Right lung (tissue), 5 donors: ENCODE data around the gene NOP53. TPM values are rescaled to one million over a fixed set of nuclear protein-coding genes. Genes with fewer than 3 reads are reported as not detected.
"Not testable (repeated sequence)": the region's sequence is repeated elsewhere in the genome, so short reads cannot be mapped to it uniquely, and the experiment has no call there.

ENCODE experiments used
- DNase-seq, 2 donors: peaks; one replicate each; pipeline ENCODE4 v3.0.0-alpha.2; 2013
- polyA plus RNA-seq, 5 donors: library from polyadenylated mRNA; unstranded; fragments of 120-200 nt; gene quantifications; one replicate each; pipeline versions ENCODE4 v1.2.1 to v1.2.3, GENCODE V29; 2013; ENCODE audit warnings: inconsistent platforms in 1 of 5, low replicate concordance in 1 of 5; ENCODE audit not compliant: insufficient read length in 5 of 5, insufficient read depth in 1 of 5

Gene NOP53
- polyA plus RNA-seq, 5 donors = 393 to 541 (median 463) TPM

GRCh38 chr19:47750752-47751151, 5.4 kb downstream of the NOP53 start:
- no peak for DNase-seq

GRCh38 chr19:47752440-47753211, 7.3 kb downstream of the NOP53 start:
- no peak for DNase-seq

- DNase-seq = no peak
Observed at GRCh38 chr19:47754206-47755064, 9.1 kb downstream of the NOP53 start.

- no peak for DNase-seq
Observed at GRCh38 chr19:47755065-47755761, 9.9 kb downstream of the NOP53 start.

DNA sequence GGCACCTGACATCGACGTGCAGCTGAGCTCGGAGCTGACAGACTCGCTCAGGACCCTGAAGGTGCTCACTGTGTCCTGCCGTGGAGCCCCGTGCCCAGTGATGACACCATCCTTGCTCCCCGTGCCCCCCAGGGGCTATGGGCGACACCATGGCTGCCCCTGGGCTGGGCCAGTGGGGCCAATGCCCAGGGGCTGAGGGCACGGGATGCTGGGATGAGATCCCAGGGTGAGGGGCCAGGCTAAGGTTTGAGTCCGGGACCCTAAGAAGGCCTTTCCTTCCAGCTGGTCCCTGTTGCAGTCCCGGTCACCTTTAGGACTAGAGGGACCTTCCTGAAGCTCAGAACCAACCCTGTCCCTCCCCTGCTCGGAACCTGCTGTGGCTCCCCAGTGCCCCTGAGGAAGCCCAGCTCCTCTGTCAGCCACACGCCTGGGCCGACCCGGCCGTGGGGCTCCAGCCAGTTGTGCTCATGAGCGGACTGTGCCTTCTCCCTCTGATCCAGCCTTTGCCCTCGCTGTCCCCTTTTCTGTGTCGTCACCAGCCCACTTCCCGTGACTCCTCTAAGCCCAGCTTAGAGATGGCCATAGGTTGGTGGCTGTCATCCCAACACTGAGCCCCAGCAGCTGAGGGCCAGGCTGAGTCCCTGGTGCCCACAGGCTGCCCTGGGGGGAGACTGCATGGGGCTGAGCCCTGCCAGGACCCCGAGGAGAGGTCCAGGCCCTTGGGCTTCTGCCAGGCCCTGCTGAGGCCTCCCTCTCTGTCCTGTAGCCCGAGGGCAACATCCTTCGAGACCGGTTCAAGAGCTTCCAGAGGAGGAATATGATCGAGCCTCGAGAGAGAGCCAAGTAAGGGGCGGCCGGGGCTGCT, 10.6 kb downstream of the NOP53 start:
- DNase-seq = no peak

GRCh38 chr19:47756627-47756929, 11.2 kb downstream of the NOP53 start:
- no peak for DNase-seq

DNA sequence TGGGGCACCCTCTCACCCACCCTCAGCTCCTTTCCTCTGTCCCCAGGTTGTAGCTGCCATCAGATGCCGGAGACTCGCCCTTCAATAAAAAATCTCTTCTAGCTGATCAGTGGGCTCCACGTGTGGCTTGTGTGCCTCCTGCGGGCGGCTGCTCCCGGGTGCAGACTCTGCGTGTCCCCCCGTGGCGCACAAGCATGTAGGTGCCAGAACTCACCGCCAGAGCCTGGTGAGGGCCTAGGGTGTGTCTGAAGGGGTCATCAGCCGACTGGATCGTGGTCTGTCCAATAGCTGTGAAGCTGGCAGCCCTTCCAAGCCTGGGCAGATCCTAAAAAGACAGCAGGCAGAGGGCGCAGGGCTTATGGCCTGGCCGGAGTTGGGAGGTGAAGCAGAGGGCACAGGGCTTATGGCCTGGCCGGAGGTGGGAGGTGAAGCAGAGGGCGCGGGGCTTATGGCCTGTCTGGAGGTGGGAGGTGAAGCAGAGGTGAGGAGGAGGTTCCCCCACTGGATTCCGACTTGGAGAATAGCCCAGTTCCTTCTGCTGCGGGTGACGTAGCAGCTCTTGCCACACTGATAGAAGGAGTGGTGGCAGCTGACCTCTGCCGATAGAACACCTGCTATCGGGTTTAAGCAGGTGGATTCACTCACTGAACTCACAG, 11.7 kb downstream of the NOP53 start:
- DNase-seq = no peak

DNA sequence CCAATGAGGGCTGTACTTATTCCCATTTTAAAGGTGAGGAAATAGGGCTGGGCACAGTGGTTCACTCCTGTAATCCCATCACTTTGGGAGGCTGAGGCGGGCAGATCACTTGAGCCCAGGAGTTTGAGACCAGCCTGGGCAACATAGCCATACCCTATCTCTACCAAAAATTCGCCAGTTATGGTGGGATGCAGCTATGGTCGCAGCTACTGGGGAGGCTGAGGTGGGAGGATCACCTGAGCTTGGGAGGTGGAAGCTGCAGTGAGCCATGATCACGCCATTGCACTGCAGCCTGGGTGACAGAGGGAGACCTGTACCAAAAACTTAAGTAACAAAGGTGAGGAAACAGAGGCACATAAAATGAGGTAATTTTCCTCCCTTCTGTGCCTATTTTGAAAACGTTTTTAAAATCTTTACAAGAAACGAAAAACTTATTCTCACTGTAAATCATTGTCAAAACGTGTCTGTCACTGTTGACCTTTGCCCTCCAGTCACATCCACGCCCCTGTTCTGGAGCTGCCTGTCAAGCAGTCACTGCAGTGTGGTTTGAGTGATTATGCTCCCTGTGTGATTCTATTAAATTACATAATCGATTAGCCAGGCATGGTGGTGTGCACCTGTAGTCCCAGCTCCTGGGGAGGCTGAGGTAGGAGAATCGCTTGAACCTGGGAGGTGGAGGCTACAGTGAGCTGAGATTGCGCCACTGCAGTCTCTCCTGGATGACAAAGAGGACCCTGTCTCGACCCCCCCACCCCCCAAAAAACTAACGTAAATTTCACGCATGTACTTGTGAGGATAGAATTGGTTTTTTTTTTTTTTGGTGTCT, 12.5 kb downstream of the NOP53 start:
- no peak for DNase-seq

- no peak for DNase-seq
Observed at GRCh38 chr19:47758443-47758804, 13.1 kb downstream of the NOP53 start.

DNA sequence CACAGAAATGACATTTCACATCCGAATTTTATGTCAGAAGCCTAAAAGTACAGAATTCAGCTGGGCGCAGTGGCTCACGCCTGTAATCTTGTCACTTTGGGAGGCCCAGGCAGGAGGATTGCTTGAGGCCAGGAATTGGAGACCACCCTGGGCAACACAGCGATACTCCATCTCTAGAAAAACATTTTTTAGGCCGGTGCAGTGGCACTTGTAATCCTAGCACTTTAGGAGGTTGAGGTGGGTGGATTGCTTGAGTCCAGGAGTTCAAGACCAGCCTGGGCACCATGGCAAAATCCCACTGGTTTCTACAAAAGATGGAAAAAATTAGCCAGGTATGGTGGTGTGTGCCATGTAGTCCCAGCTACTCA, 15.3 kb downstream of the NOP53 start:
- DNase-seq = no peak

- no peak for DNase-seq
Observed at GRCh38 chr19:47761566-47761965, 16.2 kb downstream of the NOP53 start.

- no peak for DNase-seq
Observed at GRCh38 chr19:47762151-47762550, 16.8 kb downstream of the NOP53 start.

DNA sequence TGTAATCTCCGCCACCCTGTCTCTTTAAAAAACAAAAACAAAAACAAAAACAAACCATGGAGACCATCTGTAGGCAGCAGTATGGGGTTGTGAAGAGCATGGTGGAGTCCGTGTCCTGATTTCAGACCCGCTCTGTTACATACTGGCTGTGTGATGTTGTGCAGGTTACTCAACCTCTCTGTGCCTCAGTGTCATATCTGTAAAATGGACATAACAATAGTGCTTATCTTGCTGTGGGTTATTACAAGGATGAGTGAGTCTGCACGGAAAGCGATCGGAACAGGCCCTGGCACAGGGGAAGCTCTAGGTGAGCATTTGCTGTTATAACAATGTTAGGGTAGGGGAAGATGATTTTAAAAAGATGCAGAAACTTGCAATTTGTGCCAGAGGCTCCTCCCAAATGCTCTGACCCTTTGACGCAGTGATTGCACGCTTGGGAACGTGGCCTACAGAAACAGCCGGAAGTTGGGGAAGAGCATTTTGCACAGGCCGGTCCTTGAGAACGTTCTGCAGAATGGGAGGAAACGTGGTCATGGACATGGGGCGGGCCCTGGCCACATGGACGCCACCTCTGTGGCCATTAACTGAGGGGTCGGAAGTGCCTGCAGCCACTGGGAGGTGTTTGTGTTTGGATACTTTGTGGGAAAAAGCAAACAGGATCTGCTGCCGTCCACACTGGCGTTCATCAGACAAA, 17.4 kb downstream of the NOP53 start:
- DNase-seq = no peak

- DNase-seq = not testable (repeated sequence)
Observed at GRCh38 chr19:47764705-47765104, 19.4 kb downstream of the NOP53 start.

- no peak for DNase-seq
Observed at GRCh38 chr19:47765523-47766358, 20.4 kb downstream of the NOP53 start.

- no peak for DNase-seq
Observed at GRCh38 chr19:47766359-47766620, 20.9 kb downstream of the NOP53 start.

- DNase-seq = no peak
Observed at GRCh38 chr19:47766670-47767069, 21.3 kb downstream of the NOP53 start.

- DNase-seq = no peak
Observed at GRCh38 chr19:47767349-47767748, 22.0 kb downstream of the NOP53 start.

DNA sequence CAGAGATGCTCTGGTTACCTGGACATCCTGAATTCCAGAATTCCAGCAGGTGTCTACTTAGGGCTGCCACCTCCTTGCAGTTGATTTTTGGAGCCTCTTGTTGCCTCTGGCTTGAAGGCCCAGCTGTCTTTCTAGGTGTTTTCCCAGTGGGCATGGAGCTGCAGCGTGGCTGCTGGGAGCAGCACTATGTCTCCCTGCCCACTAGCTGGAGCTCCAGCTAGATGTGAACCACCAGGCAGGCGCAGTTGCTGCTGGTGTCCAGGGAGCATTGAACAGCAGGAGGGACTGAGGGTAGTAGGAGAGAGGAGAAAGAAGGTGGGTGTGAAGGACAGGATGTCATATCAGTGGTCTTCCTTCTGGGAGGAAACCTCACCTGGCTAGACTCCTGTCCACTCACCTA, 23.3 kb downstream of the NOP53 start:
- DNase-seq = no peak
